Erythroblast (primary cell): Measurements from ENCODE around the gene ZNF26.
"Not testable (repeated sequence)": the region's sequence is repeated elsewhere in the genome, so short reads cannot be mapped to it uniquely, and the experiment has no call there.

Source experiments
- GATA1 ChIP-seq: IDR thresholded peaks from 2 replicates; pipeline ENCODE4 v1.6.1; 2011; ENCODE audit warnings: low read depth, mild to moderate bottlenecking, control low read depth, low read length, moderate library complexity
- POLR2A ChIP-seq: IDR thresholded peaks from 2 replicates; pipeline ENCODE4 v1.6.1; 2011; ENCODE audit warnings: mild to moderate bottlenecking, low read length

GRCh38 chr12:132963947-132964346 is 22.2 kb upstream of the ZNF26 start:
- not testable (repeated sequence) for TF ChIP-seq POLR2A, GATA1
